ENCODE data around the gene CD300A. TPM values are rescaled to one million over a fixed set of nuclear protein-coding genes. Genes with fewer than 3 reads are reported as not detected.

Gene CD300A
- total RNA-seq, 2 donors from 2014 or later = not detected

DNA sequence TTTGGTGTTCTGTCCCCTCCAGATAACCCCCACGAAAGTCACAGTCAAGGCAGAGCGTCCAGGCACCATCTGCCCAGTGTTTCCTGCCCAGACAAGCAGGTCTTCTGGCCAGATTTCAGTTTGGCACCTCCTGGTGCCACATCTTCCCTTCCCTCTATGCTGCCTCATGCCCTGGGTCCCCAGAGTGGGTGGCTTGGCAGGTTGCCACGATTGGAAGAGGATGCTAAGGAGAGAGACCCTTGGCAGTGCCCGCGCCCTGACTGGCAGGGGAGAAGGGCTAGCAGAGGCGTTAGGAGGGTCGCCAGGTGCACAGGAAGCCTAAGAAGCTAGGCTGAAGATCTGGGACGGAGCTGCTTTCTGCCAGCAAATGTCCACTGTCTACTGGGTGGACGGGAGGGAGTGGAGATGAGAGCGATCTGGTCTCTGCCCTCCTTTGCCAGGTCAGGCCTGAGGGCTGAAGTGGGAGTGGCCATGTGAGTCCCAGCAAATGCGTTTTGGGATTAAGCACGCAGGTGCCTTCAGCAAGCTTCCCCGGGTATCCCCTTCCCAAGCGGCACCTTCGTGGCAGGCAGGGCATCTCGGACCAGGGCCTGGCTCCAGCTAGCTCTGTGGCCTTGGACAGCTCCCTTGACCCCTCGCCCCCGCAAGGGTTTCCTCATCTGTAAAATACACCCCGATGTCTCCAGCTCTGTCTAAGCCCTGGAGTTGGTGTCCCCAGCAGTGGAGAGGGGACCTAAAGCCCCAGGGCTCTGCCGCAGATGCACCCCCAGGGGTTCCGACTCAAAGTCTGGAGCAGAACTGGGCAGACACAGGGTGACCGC is 13.4 kb upstream of the CD300A start:
- H3K9me3 Mint-ChIP-seq = no peaks in the 10 kb centered on the region
- 39 to 44% methylated on average over 9 to 22 of the region's 22 CpGs for WGBS, 2 experiments (ENCODE audit: insufficient coverage in 1 of 2, insufficient read length in 1 of 2)
- no peaks in the 10 kb centered on the region for H3K36me3 ChIP-seq (ENCODE audit: control insufficient read depth, insufficient read depth, low read length)
- H3K4me1 Mint-ChIP-seq = peaks cover 15% of the 10 kb centered on the region
- TF ChIP-seq, protein P1, sequence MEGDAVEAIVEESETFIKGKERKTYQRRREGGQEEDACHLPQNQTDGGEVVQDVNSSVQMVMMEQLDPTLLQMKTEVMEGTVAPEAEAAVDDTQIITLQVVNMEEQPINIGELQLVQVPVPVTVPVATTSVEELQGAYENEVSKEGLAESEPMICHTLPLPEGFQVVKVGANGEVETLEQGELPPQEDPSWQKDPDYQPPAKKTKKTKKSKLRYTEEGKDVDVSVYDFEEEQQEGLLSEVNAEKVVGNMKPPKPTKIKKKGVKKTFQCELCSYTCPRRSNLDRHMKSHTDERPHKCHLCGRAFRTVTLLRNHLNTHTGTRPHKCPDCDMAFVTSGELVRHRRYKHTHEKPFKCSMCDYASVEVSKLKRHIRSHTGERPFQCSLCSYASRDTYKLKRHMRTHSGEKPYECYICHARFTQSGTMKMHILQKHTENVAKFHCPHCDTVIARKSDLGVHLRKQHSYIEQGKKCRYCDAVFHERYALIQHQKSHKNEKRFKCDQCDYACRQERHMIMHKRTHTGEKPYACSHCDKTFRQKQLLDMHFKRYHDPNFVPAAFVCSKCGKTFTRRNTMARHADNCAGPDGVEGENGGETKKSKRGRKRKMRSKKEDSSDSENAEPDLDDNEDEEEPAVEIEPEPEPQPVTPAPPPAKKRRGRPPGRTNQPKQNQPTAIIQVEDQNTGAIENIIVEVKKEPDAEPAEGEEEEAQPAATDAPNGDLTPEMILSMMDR (conservative IDR thresholded peaks at IDR 0.05) = no peak
- H3K9ac ChIP-seq (ENCODE audit: extremely low read depth, low read length, poor library complexity, severe bottlenecking) = no peak overlapping the region
- peak overlapping the region; percentile 47 for H3K4me3 Mint-ChIP-seq
- peaks cover 8% of the 10 kb centered on the region for H3K4me1 ChIP-seq (ENCODE audit: control insufficient read depth, insufficient read depth, low read length)
- H3K9me3 ChIP-seq (ENCODE audit: control insufficient read depth, low read length) = no peaks in the 10 kb centered on the region
- peaks cover 26% of the 10 kb centered on the region for H3K27me3 ChIP-seq (ENCODE audit: control insufficient read depth, insufficient read depth, low read length, poor library complexity, severe bottlenecking)
- peak overlapping the region; percentile 78 for H3K4me3 ChIP-seq (ENCODE audit: low read length)
- H3K27me3 Mint-ChIP-seq (ENCODE audit: insufficient read depth) = peaks cover 33% of the 10 kb centered on the region
- peak; percentile 81 for DNase-seq
- H3K27ac Mint-ChIP-seq = no peak overlapping the region
- no peak overlapping the region for H3K27ac ChIP-seq (ENCODE audit: low read depth, low read length)
- no peaks in the 10 kb centered on the region for H3K36me3 Mint-ChIP-seq (ENCODE audit: low read depth)

DNA sequence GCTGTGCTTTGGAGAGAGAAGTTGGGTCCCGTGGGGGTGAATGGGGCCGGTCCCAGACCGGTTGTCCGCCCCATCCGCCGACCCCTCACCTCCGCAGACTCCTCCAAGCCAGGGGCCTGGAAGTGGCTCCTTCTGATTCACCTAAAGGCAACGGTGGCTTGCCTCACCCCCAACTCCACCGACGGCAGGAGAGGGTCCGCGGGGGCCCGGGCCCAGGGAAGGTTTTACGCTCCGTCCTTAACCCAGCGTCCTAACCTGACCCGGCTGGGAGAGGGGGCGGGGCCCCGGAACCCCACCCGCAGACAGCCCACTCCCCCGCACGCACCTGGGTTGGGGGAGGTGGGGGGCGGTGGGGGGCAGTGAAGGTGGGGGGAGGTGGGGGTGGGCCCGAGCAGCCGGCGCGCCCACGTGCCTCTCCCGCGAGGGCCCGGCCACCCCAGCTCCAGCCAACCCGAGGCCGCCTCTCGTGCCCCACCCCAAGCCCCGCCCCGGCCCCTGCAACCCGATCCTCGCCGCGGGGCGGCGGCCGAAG is 12.7 kb upstream of the CD300A start:
- TF ChIP-seq, protein P1 (conservative IDR thresholded peaks at IDR 0.05) = no peak
- H3K27ac ChIP-seq (ENCODE audit: low read depth, low read length) = no peak overlapping the region
- WGBS, 2 experiments (ENCODE audit: insufficient coverage in 1 of 2, insufficient read length in 1 of 2) = 5 to 20% methylated on average over 1 to 34 of the region's 43 CpGs

DNA sequence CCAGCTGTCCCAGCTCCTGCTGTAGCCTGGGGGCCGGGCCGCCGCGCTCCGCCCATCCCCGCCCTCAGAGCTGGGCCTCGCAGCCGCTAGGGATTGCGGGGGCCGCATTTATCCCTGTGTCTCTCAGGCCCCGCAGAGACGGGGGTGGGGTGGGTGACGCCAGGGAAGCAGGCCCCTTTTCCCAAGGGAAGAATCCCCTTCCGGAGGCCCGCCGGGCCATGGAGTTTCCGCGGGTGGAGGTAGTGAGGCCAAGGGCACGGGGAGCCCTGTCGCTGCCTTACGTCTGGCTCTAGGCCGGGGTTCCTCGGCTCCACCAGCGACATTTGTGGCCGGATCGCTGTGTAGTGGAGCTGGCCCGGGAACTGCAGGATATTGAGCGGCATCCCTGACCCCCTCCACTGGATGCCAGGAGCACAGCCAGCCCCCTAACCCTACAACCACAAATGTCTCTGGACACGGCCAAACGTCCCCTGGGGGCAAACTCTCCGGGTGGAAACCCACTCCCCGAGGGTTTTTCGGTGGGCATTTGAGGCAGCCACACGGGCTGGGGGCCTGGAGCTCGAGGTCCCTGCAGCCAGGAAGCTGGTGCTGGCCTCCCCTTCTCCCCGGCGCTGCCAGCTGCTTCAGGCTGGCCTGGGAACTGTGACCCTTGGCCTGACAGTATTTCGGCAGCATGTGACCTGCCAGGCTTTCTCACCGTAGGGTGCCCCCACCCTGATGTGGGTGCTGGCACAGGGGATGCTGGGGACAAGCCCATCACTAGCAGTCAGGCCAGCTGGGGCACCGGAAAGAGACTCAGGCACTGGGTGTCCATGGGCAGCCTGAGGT is 12.0 kb upstream of the CD300A start:
- DNase-seq = peak; percentile 80
- H3K4me3 Mint-ChIP-seq = peak overlapping the region; percentile 42
- no peaks in the 10 kb centered on the region for H3K36me3 ChIP-seq (ENCODE audit: control insufficient read depth, insufficient read depth, low read length)
- peaks cover 43% of the 10 kb centered on the region for H3K27me3 Mint-ChIP-seq (ENCODE audit: insufficient read depth)
- H3K4me1 Mint-ChIP-seq = peaks cover 15% of the 10 kb centered on the region
- no peak overlapping the region for H3K4me3 ChIP-seq (ENCODE audit: low read length)
- H3K4me1 ChIP-seq (ENCODE audit: control insufficient read depth, insufficient read depth, low read length) = peaks cover 8% of the 10 kb centered on the region
- TF ChIP-seq, protein P1 (conservative IDR thresholded peaks at IDR 0.05) = peak; percentile 39
- peaks cover 26% of the 10 kb centered on the region for H3K27me3 ChIP-seq (ENCODE audit: control insufficient read depth, insufficient read depth, low read length, poor library complexity, severe bottlenecking)
- H3K9me3 Mint-ChIP-seq = no peaks in the 10 kb centered on the region
- WGBS, 2 experiments (ENCODE audit: insufficient coverage in 1 of 2, insufficient read length in 1 of 2) = 17 to 26% methylated on average over 8 to 40 of the region's 40 CpGs
- no peaks in the 10 kb centered on the region for H3K36me3 Mint-ChIP-seq (ENCODE audit: low read depth)
- H3K9ac ChIP-seq (ENCODE audit: extremely low read depth, low read length, poor library complexity, severe bottlenecking) = no peak overlapping the region
- H3K9me3 ChIP-seq (ENCODE audit: control insufficient read depth, low read length) = no peaks in the 10 kb centered on the region
- H3K27ac Mint-ChIP-seq = peak overlapping the region; percentile 70
- H3K27ac ChIP-seq (ENCODE audit: low read depth, low read length) = peak overlapping the region; percentile 94

More for the DNA sequence above, 12.7 kb upstream of the CD300A start:
- peak; percentile 99 for DNase-seq
- Histone ChIP-seq H3K36me3 (ENCODE audit: control insufficient read depth, insufficient read depth, low read length) (no peaks in the 10 kb centered on the region), H3K4me3 (ENCODE audit: low read length) (peak overlapping the region; percentile 78), H3K27me3 (ENCODE audit: control insufficient read depth, insufficient read depth, low read length, poor library complexity, severe bottlenecking) (peaks cover 26% of the 10 kb centered on the region), H3K9me3 (ENCODE audit: control insufficient read depth, low read length) (no peaks in the 10 kb centered on the region), H3K4me1 (ENCODE audit: control insufficient read depth, insufficient read depth, low read length) (peaks cover 8% of the 10 kb centered on the region), H3K9ac (ENCODE audit: extremely low read depth, low read length, poor library complexity, severe bottlenecking) (no peak overlapping the region)
- H3K4me1 Mint-ChIP-seq = peaks cover 15% of the 10 kb centered on the region
- no peak overlapping the region for H3K27ac Mint-ChIP-seq
- peak overlapping the region; percentile 47 for H3K4me3 Mint-ChIP-seq
- H3K9me3 Mint-ChIP-seq = no peaks in the 10 kb centered on the region
- H3K36me3 Mint-ChIP-seq (ENCODE audit: low read depth) = no peaks in the 10 kb centered on the region
- H3K27me3 Mint-ChIP-seq (ENCODE audit: insufficient read depth) = peaks cover 40% of the 10 kb centered on the region

Measured in endodermal cell (in vitro differentiated cells).